WTC11 (cell line): ENCODE results near the gene CCDC17. TPM values are rescaled to one million over a fixed set of nuclear protein-coding genes. Genes with fewer than 3 reads are reported as not detected.

Source experiments
- ATAC-seq: fragments of 200-7000 bp; cut with Tn5 transposase; 2 replicates; pipeline ENCODE4 v1.10.0; 2021; ENCODE audit warnings: mild to moderate bottlenecking, moderate library complexity
- CTCF ChIA-PET: fragments of 300-600 bp; sonication (Branson Sonifier 250); formaldehyde crosslinking; loops from one replicate; lab custom pipeline; 2021; ENCODE audit warnings: antibody characterized with exemption; lab: Charles Lee
- POLR2A ChIA-PET: fragments of 350-600 bp; sonication (Branson Sonifier 250); formaldehyde crosslinking; loops from one replicate; lab custom pipeline; 2021; ENCODE audit warnings: antibody characterized with exemption; lab: Charles Lee
- DNase-seq: peaks from one replicate; pipeline ENCODE4 v3.0.0; 2021; ENCODE audit warnings: low spot score
- H3K27ac Mint-ChIP-seq: 2 replicates; pipeline ENCODE4 v1.8.0; 2021; ENCODE audit warnings: mixed read lengths
- H3K27me3 Mint-ChIP-seq: 2 replicates; pipeline ENCODE4 v1.8.0; 2021; ENCODE audit warnings: low read depth, mild to moderate bottlenecking, moderate library complexity, mixed read lengths
- H3K36me3 Mint-ChIP-seq: 2 replicates; pipeline ENCODE4 v1.8.0; 2021; ENCODE audit warnings: mixed read lengths
- H3K4me1 Mint-ChIP-seq: 2 replicates; pipeline ENCODE4 v1.8.0; 2022; ENCODE audit warnings: mixed read lengths
- H3K4me3 Mint-ChIP-seq: 2 replicates; pipeline ENCODE4 v1.8.0; 2021; ENCODE audit warnings: mild to moderate bottlenecking, moderate library complexity, mixed read lengths
- H3K9me3 Mint-ChIP-seq: 2 replicates; pipeline ENCODE4 v1.8.0; 2021; ENCODE audit warnings: mixed read lengths
- ATF1 ChIP-seq: sonication (generic); formaldehyde crosslinking; IDR thresholded peaks from 2 replicates; pipeline ENCODE4 v1.8.1; 2023; ENCODE audit warnings: mild to moderate bottlenecking, moderate library complexity, missing genetic modification reagents
- CREM ChIP-seq: sonication (generic); formaldehyde crosslinking; IDR thresholded peaks from 2 replicates; pipeline ENCODE4 v1.8.1; 2022; ENCODE audit warnings: mild to moderate bottlenecking, missing genetic modification reagents, moderate library complexity
- ELF4 ChIP-seq: sonication (generic); formaldehyde crosslinking; IDR thresholded peaks from 2 replicates; pipeline ENCODE4 v1.8.1; 2022; ENCODE audit warnings: low read depth, mild to moderate bottlenecking, moderate library complexity, missing genetic modification reagents
- EMX1 ChIP-seq: fragments of 250-450 bp; sonication (Bioruptor Pico); IDR thresholded peaks from 2 replicates; pipeline ENCODE4 v1.8.0; 2021; ENCODE audit warnings: mild to moderate bottlenecking
- ESRRA ChIP-seq: sonication (generic); formaldehyde crosslinking; IDR thresholded peaks from 2 replicates; pipeline ENCODE4 v1.8.1; 2022; ENCODE audit warnings: mild to moderate bottlenecking, missing genetic modification reagents, borderline replicate concordance
- GRHL2 ChIP-seq: fragments of 250-450 bp; sonication (Bioruptor Pico); IDR thresholded peaks from 2 replicates; pipeline ENCODE4 v1.8.0; 2022; ENCODE audit warnings: mild to moderate bottlenecking, moderate library complexity; ENCODE audit not compliant: insufficient replicate concordance, severe bottlenecking
- IRF2 ChIP-seq: sonication (generic); formaldehyde crosslinking; IDR thresholded peaks from 2 replicates; pipeline ENCODE4 v1.8.0; 2022; ENCODE audit warnings: low read depth, missing genetic modification reagents, borderline replicate concordance
- JAZF1 ChIP-seq: fragments of 250-450 bp; sonication (Bioruptor Pico); IDR thresholded peaks from 2 replicates; pipeline ENCODE4 v1.9.0; 2021; ENCODE audit warnings: moderate library complexity, mild to moderate bottlenecking, inconsistent platforms
- NR1H2 ChIP-seq: sonication (generic); formaldehyde crosslinking; IDR thresholded peaks from 2 replicates; pipeline ENCODE4 v1.9.0; 2021; ENCODE audit warnings: mild to moderate bottlenecking, moderate library complexity, missing genetic modification reagents
- RELA ChIP-seq: sonication (generic); formaldehyde crosslinking; IDR thresholded peaks from 2 replicates; pipeline ENCODE4 v1.8.1; 2022; ENCODE audit warnings: missing genetic modification reagents, mild to moderate bottlenecking, borderline replicate concordance
- RORB ChIP-seq: fragments of 250-450 bp; sonication (Bioruptor Pico); IDR thresholded peaks from 2 replicates; pipeline ENCODE4 v1.9.0; 2021; ENCODE audit warnings: mild to moderate bottlenecking
- SOX15 ChIP-seq: fragments of 250-450 bp; sonication (Bioruptor Pico); IDR thresholded peaks from 2 replicates; pipeline ENCODE4 v1.9.0; 2021; ENCODE audit warnings: mild to moderate bottlenecking
- TCF7 ChIP-seq: sonication (generic); formaldehyde crosslinking; IDR thresholded peaks from 2 replicates; pipeline ENCODE4 v1.8.0; 2022; ENCODE audit warnings: mild to moderate bottlenecking, low read depth, missing genetic modification reagents, moderate library complexity
- TEAD4 ChIP-seq: sonication (generic); formaldehyde crosslinking; IDR thresholded peaks from 2 replicates; pipeline ENCODE4 v1.8.0; 2022; ENCODE audit warnings: mild to moderate bottlenecking, missing genetic modification reagents
- TP53 ChIP-seq: sonication (generic); formaldehyde crosslinking; IDR thresholded peaks from 2 replicates; pipeline ENCODE4 v1.8.1; 2023; ENCODE audit warnings: mild to moderate bottlenecking, missing genetic modification reagents
- ZNF138 ChIP-seq: sonication (generic); formaldehyde crosslinking; conservative IDR thresholded peaks from 2 replicates; pipeline ENCODE4 v1.8.1; 2022; ENCODE audit warnings: mild to moderate bottlenecking, moderate library complexity, missing genetic modification reagents
- ZNF396 ChIP-seq: fragments of 250-450 bp; sonication (Bioruptor Pico); IDR thresholded peaks from 2 replicates; pipeline ENCODE4 v1.8.0; 2021; ENCODE audit warnings: mild to moderate bottlenecking, moderate library complexity, borderline replicate concordance
- ZNF423 ChIP-seq: fragments of 250-450 bp; sonication (Bioruptor Pico); IDR thresholded peaks from 2 replicates; pipeline ENCODE4 v2.1.2; 2022; ENCODE audit warnings: mild to moderate bottlenecking, moderate library complexity
- total RNA-seq: library from RNA; stranded (reverse); gene quantifications from 3 replicates; pipeline ENCODE4 v1.2.3, GENCODE V29; 2021
- TF ChIP-seq, protein P1 (sequence below): sonication (generic); formaldehyde crosslinking; IDR thresholded peaks from 2 replicates; pipeline ENCODE4 v1.8.1; 2023; ENCODE audit warnings: mild to moderate bottlenecking, moderate library complexity, missing genetic modification reagents
- TF ChIP-seq, protein P2 (sequence below): fragments of 250-450 bp; sonication (Bioruptor Pico); conservative IDR thresholded peaks from 2 replicates; pipeline ENCODE4 v1.9.0; 2021; ENCODE audit warnings: mild to moderate bottlenecking
- TF ChIP-seq, protein P3 (sequence below): sonication (generic); formaldehyde crosslinking; IDR thresholded peaks from 2 replicates; pipeline ENCODE4 v1.8.1; 2022; ENCODE audit warnings: mild to moderate bottlenecking, missing genetic modification reagents, moderate library complexity, borderline replicate concordance
- TF ChIP-seq, protein P4 (sequence below): fragments of 250-450 bp; sonication (Bioruptor Pico); IDR thresholded peaks from 2 replicates; pipeline ENCODE4 v1.8.0; 2021; ENCODE audit warnings: mild to moderate bottlenecking

Gene CCDC17
- total RNA-seq, 1 experiment from 2014 or later = 3.5 TPM

DNA sequence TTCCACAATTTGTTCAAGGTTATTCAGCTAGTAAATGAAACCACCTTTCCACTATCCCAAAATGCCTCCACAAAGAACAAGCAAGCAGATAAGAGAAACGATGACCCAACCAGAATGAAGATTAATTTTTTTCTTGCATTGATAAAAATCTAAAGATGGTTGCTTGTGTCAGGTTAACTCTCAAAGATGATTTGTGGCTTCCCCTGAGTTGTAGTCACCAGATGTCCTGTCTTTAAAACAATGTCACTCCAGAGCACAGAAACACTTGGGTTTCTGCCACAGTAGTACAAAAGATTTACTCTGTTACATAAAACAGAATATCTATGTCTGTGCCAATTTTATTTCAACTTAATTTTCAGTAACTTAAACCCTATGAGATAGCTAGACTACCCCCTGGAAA lies 11.4 kb upstream of the CCDC17 start:
- no peak for TF ChIP-seq SOX15 (CRISPR knock-in tag)
- TF ChIP-seq NR1H2 (CRISPR knock-in tag) = no peak
- TF ChIP-seq RORB (CRISPR knock-in tag) = no peak
- TF ChIP-seq GRHL2 (CRISPR knock-in tag) = no peak
- no peak for TF ChIP-seq ESRRA (CRISPR knock-in tag)
- DNase-seq = no peak
- Mint-ChIP-seq H3K36me3 (peaks cover 40% of the 10 kb centered on the region), H3K4me3 (no peak overlapping the region), H3K4me1 (no peaks in the 10 kb centered on the region), H3K27me3 (no peaks in the 10 kb centered on the region), H3K27ac (no peak overlapping the region), H3K9me3 (no peaks in the 10 kb centered on the region)
- ATAC-seq = no peak
- POLR2A ChIA-PET = interaction anchor here (0.6 kb wide), 1 partner anchor 153 kb away, joined by 8 read pairs; no protein-coding TSS in a partner anchor
- CTCF ChIA-PET = no interaction called here

DNA sequence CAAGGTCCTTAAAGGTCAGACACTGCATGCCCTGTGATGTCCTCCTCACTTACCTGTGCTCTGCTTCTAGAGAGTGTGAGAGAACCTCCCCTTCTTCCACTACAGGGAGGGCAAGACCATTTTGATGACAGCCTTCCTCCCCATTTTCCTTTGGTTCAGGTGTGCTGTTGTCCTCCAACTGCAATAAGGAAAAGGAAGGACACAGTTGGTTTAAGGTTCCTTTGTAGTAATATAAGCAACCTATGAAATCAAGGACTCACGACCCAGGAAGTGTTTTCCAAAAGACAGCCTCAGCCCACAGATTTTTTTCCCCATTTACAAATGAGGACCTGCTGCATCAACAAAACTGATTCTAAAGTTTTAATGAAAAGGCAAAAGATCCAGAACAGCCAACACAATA lies 6.6 kb upstream of the CCDC17 start:
- POLR2A ChIA-PET = no interaction called here
- H3K9me3 Mint-ChIP-seq = no peaks in the 10 kb centered on the region

DNA sequence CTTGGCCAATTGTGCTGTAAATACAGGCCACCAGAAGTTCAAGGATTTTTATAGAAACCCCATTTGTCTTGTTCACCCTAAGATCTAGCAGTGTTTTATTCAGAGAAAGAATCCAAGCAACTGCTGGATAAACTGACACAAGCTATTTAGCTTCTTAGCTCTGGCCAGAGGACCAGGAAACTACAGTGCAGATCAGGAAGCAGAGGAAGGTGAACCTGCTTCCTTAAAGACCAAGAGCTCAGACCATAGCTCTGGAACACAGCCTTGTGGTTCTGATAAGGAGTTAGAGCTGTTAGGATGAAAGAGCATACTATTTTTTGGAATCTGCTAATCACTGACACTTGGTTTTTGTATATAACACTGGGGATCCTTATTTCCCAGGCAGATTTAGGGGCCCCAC lies 5.2 kb upstream of the CCDC17 start:
- H3K9me3 Mint-ChIP-seq = no peaks in the 10 kb centered on the region
- peaks cover 71% of the 10 kb centered on the region for H3K36me3 Mint-ChIP-seq
- H3K27me3 Mint-ChIP-seq = no peaks in the 10 kb centered on the region
- H3K4me1 Mint-ChIP-seq = no peaks in the 10 kb centered on the region
- no peak overlapping the region for H3K4me3 Mint-ChIP-seq
- no peak overlapping the region for H3K27ac Mint-ChIP-seq
- TF ChIP-seq, protein P1, sequence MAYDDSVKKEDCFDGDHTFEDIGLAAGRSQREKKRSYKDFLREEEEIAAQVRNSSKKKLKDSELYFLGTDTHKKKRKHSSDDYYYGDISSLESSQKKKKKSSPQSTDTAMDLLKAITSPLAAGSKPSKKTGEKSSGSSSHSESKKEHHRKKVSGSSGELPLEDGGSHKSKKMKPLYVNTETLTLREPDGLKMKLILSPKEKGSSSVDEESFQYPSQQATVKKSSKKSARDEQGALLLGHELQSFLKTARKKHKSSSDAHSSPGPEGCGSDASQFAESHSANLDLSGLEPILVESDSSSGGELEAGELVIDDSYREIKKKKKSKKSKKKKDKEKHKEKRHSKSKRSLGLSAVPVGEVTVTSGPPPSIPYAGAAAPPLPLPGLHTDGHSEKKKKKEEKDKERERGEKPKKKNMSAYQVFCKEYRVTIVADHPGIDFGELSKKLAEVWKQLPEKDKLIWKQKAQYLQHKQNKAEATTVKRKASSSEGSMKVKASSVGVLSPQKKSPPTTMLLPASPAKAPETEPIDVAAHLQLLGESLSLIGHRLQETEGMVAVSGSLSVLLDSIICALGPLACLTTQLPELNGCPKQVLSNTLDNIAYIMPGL (CRISPR knock-in tag) = no peak
- TF ChIP-seq CREM (CRISPR knock-in tag) = no peak
- TF ChIP-seq, protein P2, sequence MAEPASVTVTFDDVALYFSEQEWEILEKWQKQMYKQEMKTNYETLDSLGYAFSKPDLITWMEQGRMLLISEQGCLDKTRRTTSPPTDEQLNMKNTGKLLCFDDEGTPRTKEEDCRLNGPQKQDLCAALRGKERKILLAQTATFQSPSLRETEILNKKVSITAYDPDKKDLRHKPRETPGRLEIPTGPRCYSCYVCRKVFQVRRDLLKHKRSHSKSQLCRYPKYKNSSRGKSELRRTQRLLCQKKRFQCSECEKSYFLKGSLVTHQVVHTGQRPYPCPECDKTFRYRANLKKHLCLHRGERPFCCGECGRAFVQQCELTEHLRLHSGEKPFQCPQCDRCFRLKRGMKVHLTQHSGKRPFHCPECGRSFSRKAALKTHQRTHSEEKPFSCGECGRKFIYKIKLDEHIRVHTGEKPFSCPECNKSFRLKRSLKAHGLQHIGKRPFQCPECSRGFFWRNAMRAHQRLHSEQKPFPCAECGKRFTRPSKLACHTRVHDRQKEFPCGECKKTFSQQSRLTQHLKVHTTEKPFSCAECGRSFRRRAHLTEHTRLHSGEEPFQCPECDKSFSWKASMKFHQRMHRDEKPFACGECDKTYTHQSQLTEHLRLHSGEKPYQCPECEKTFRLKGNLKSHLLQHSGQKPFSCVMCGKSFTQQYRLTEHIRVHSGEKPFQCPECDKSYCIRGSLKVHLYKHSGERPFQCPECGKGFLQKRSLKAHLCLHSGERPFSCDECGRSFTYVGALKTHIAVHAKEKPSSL (CRISPR knock-in tag) = no peak
- TF ChIP-seq TEAD4 (CRISPR knock-in tag) = no peak
- no peak for TF ChIP-seq ELF4
- no peak for TF ChIP-seq EMX1 (CRISPR knock-in tag)
- no peak for TF ChIP-seq RELA (CRISPR knock-in tag)
- no peak for TF ChIP-seq ZNF138 (CRISPR knock-in tag)
- no peak for TF ChIP-seq ZNF423
- no peak for TF ChIP-seq ZNF396
- no peak for TF ChIP-seq IRF2 (CRISPR knock-in tag)
- TF ChIP-seq, protein P3, sequence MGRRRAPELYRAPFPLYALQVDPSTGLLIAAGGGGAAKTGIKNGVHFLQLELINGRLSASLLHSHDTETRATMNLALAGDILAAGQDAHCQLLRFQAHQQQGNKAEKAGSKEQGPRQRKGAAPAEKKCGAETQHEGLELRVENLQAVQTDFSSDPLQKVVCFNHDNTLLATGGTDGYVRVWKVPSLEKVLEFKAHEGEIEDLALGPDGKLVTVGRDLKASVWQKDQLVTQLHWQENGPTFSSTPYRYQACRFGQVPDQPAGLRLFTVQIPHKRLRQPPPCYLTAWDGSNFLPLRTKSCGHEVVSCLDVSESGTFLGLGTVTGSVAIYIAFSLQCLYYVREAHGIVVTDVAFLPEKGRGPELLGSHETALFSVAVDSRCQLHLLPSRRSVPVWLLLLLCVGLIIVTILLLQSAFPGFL = no peak
- TF ChIP-seq JAZF1 (CRISPR knock-in tag) = no peak
- TF ChIP-seq ATF1 = no peak
- no peak for TF ChIP-seq TP53 (CRISPR knock-in tag)
- TF ChIP-seq, protein P4, sequence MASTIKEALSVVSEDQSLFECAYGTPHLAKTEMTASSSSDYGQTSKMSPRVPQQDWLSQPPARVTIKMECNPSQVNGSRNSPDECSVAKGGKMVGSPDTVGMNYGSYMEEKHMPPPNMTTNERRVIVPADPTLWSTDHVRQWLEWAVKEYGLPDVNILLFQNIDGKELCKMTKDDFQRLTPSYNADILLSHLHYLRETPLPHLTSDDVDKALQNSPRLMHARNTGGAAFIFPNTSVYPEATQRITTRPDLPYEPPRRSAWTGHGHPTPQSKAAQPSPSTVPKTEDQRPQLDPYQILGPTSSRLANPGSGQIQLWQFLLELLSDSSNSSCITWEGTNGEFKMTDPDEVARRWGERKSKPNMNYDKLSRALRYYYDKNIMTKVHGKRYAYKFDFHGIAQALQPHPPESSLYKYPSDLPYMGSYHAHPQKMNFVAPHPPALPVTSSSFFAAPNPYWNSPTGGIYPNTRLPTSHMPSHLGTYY (CRISPR knock-in tag) = no peak
- no peak for TF ChIP-seq TCF7 (CRISPR knock-in tag)
- TF ChIP-seq RORB (CRISPR knock-in tag) = no peak
- ChIA-PET POLR2A (no interaction called here), CTCF (no interaction called here)
- DNase-seq (no peak), ATAC-seq (no peak)

More for the DNA sequence above, 6.6 kb upstream of the CCDC17 start:
- DNase-seq = no peak
- Mint-ChIP-seq H3K36me3 (peaks cover 72% of the 10 kb centered on the region), H3K4me1 (no peaks in the 10 kb centered on the region), H3K27ac (no peak overlapping the region), H3K4me3 (no peak overlapping the region), H3K27me3 (no peaks in the 10 kb centered on the region)
- CTCF ChIA-PET = interaction anchor here (0.7 kb wide), 1 partner anchor 20 kb away, joined by 4 read pairs; no protein-coding TSS in a partner anchor
- no peak for ATAC-seq
- no peak for TF ChIP-seq ZNF423
